Suprapubic skin (tissue), 4 donors: ENCODE results near the gene PTCD3. TPM values are rescaled to one million over a fixed set of nuclear protein-coding genes. Genes with fewer than 3 reads are reported as not detected.

Experiments used
- DNase-seq, 2 donors: peaks; one replicate each; pipeline ENCODE4 v3.0.0-alpha.2; 2019; ENCODE audit warnings: low spot score in 2 of 2
- H3K27ac ChIP-seq: fragments of 200-600 bp; sonication (generic); one replicate; pipeline ENCODE4 v1.5.1; 2019
- H3K27me3 ChIP-seq: fragments of 200-600 bp; sonication (generic); one replicate; pipeline ENCODE4 v1.5.1; 2019
- H3K36me3 ChIP-seq: fragments of 200-600 bp; sonication (generic); one replicate; pipeline ENCODE4 v1.5.1; 2019
- H3K4me1 ChIP-seq: fragments of 200-600 bp; sonication (generic); one replicate; pipeline ENCODE4 v1.5.1; 2019
- H3K4me3 ChIP-seq: fragments of 200-600 bp; sonication (generic); one replicate; pipeline ENCODE4 v1.5.1; 2019; ENCODE audit warnings: mild to moderate bottlenecking
- H3K9me3 ChIP-seq: fragments of 200-600 bp; sonication (generic); one replicate; pipeline ENCODE4 v1.5.1; 2019
- EP300 ChIP-seq: sonication (generic); formaldehyde crosslinking; IDR thresholded peaks from one replicate; pipeline ENCODE4 v1.6.1; 2017; ENCODE audit warnings: antibody characterized with exemption
- POLR2A ChIP-seq, 2 donors: fragments of 450-650 bp; IDR thresholded peaks; one replicate each; pipeline ENCODE4 v1.6.1; 2017; ENCODE audit warnings: antibody characterized with exemption in 2 of 2, mild to moderate bottlenecking in 2 of 2, moderate library complexity in 2 of 2
- POLR2AphosphoS5 ChIP-seq, 3 donors: sonication (generic); formaldehyde crosslinking; IDR thresholded peaks; one replicate each; pipeline ENCODE4 v1.6.1; 2017; ENCODE audit warnings: antibody characterized with exemption in 3 of 3
- WGBS: methylation state at CpG from one replicate; pipeline ENCODE4 v1.1.5; 2018; 5-methylcytosine and 5-hydroxymethylcytosine counted together
- total RNA-seq, 4 donors: library from RNA; depleted of rRNA; stranded (reverse); fragments of >200 nt; gene quantifications; one replicate each; pipeline ENCODE4 v1.1.0, GENCODE V29; 2016
- TF ChIP-seq, protein P1 (sequence below), 2 donors: fragments of 200-600 bp in 1 of 2; fragments of 450-650 bp in 1 of 2; sonication (generic) in 1 of 2; IDR thresholded peaks; one replicate each; pipeline ENCODE4 v1.5.1; 2016 to 2019; ENCODE audit warnings: antibody characterized with exemption in 2 of 2, mild to moderate bottlenecking in 1 of 2, moderate library complexity in 1 of 2

PTCD3 gene
- total RNA-seq, 4 donors from 2014 or later = 42.9 to 240 (median 108) TPM

DNA sequence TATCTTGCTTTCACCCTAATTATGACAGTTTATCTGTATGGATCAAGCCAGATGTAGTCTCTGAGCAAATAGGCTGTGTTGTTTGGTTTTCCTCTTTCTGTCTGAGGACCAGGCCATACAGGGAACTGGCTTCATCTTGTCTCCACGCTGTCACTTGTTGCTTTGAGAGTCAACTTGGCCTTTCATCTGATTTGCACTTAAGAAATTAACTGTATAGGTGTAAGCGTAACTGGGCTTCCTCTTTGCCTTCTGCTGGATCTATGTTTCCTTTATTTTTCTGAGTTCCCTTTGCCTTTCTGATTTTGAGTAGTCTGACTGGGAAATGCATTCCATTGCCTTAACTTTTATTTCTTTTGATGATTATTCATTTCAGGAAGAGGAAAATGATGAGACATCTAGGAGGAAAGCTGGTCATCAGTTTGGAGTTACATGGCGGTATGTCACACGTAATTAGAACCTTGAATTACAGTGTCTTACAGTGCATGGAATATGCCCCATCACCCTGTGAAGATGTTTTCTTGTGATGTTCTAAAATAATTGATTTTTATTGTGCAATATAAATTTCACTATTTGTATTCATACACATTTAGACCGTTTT, 17.4 kb downstream of the PTCD3 start:
- Histone ChIP-seq H3K27me3 (no peaks in the 10 kb centered on the region), H3K36me3 (peaks cover 99% of the 10 kb centered on the region)
- 79% methylated on average over 5 of the region's 5 CpGs for WGBS

DNA sequence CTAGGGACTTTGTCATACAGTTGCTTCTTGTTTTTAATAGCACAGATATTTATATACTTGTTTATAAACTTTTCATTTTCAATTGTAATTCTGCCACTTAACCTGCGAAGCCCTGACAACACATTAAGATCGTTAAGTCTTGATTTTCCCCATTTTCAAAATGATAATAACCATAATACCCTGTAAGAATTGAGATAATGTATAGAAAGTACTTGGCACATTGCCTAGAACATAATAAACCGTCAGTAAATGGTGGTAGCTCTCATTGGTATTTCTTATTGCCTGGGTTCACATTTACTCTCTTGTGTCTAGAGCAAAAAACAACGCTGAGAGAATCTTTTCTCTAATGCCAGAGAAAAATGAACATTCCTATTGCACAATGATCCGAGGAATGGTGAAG, 18.6 kb downstream of the PTCD3 start:
- no peaks in the 10 kb centered on the region for H3K9me3 ChIP-seq
- TF ChIP-seq POLR2A (IDR thresholded peaks at IDR 0.05) = no peak
- no peak for TF ChIP-seq EP300
- TF ChIP-seq, protein P1, sequence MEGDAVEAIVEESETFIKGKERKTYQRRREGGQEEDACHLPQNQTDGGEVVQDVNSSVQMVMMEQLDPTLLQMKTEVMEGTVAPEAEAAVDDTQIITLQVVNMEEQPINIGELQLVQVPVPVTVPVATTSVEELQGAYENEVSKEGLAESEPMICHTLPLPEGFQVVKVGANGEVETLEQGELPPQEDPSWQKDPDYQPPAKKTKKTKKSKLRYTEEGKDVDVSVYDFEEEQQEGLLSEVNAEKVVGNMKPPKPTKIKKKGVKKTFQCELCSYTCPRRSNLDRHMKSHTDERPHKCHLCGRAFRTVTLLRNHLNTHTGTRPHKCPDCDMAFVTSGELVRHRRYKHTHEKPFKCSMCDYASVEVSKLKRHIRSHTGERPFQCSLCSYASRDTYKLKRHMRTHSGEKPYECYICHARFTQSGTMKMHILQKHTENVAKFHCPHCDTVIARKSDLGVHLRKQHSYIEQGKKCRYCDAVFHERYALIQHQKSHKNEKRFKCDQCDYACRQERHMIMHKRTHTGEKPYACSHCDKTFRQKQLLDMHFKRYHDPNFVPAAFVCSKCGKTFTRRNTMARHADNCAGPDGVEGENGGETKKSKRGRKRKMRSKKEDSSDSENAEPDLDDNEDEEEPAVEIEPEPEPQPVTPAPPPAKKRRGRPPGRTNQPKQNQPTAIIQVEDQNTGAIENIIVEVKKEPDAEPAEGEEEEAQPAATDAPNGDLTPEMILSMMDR (IDR thresholded peaks at IDR 0.05) = no peak
- no peak for TF ChIP-seq POLR2AphosphoS5 (IDR thresholded peaks at IDR 0.05)
- WGBS = 86% methylated on average over 5 of the region's 5 CpGs
- DNase-seq = no peak
- no peaks in the 10 kb centered on the region for H3K27me3 ChIP-seq
- H3K4me3 ChIP-seq = no peak overlapping the region
- H3K36me3 ChIP-seq = peaks cover 99% of the 10 kb centered on the region
- H3K27ac ChIP-seq = no peak overlapping the region
- H3K4me1 ChIP-seq = no peaks in the 10 kb centered on the region

More for the DNA sequence above, 17.4 kb downstream of the PTCD3 start:
- DNase-seq = no peak
- H3K4me1 ChIP-seq = no peaks in the 10 kb centered on the region
- H3K4me3 ChIP-seq = no peak overlapping the region
- no peak overlapping the region for H3K27ac ChIP-seq
- no peaks in the 10 kb centered on the region for H3K9me3 ChIP-seq
- TF ChIP-seq POLR2A (IDR thresholded peaks at IDR 0.05) (no peak), POLR2AphosphoS5 (IDR thresholded peaks at IDR 0.05) (no peak), EP300 (no peak)
- TF ChIP-seq, protein P1 (IDR thresholded peaks at IDR 0.05) = no peak

DNA sequence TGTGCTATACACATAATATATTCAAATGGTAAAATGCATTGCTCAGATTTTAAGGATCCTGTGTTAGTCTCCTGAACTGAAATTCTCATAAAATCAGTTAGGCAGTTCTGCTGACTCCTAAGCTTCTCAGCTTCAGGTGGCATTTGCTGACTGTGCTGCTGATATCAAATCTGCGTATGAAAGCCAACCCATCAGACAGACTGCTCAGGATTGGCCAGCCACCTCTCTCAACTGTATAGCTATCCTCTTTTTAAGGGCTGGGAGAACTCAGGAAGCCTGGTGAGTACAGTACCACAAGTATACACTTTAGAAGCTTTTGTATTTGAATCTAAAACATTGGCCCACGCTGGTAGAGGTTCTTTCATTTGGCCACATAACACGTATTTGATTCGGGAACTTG, 28.7 kb downstream of the PTCD3 start:
- no peaks in the 10 kb centered on the region for H3K27me3 ChIP-seq
- no peak overlapping the region for H3K27ac ChIP-seq
- no peak overlapping the region for H3K4me3 ChIP-seq
- TF ChIP-seq EP300 = no peak
- no peak for TF ChIP-seq POLR2AphosphoS5 (IDR thresholded peaks at IDR 0.05)
- TF ChIP-seq, protein P1 (IDR thresholded peaks at IDR 0.05) = no peak
- no peak for TF ChIP-seq POLR2A (IDR thresholded peaks at IDR 0.05)
- WGBS = 92% methylated on average over 4 of the region's 4 CpGs
- no peak for DNase-seq
- H3K9me3 ChIP-seq = no peaks in the 10 kb centered on the region
- H3K36me3 ChIP-seq = peaks cover 99% of the 10 kb centered on the region
- no peaks in the 10 kb centered on the region for H3K4me1 ChIP-seq

DNA sequence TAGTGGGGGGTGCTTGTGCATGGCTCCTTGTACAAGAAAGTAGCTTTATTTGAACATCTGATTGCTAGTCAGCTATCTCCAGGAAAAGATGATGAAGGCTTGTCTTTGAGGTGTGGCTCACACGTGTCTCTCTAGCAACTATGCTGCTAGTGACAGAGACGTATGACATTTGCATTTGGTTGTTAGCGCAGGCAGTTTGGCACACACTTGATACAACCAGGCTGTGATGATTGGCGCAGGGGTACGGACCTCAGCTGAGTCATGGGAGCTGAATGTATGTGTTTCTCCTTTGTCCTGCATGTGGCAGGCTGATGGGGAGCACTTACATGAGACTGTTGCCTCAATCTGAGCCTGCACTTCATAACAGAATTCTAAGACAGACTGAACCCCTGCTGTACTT, 29.6 kb downstream of the PTCD3 start:
- H3K4me3 ChIP-seq = no peak overlapping the region
- DNase-seq = no peak
- TF ChIP-seq POLR2AphosphoS5 (IDR thresholded peaks at IDR 0.05) (no peak), POLR2A (IDR thresholded peaks at IDR 0.05) (no peak), EP300 (no peak)
- TF ChIP-seq, protein P1 (IDR thresholded peaks at IDR 0.05) = no peak
- 78% methylated on average over 5 of the region's 5 CpGs for WGBS
- H3K4me1 ChIP-seq = no peaks in the 10 kb centered on the region
- no peaks in the 10 kb centered on the region for H3K9me3 ChIP-seq
- no peaks in the 10 kb centered on the region for H3K27me3 ChIP-seq
- no peak overlapping the region for H3K27ac ChIP-seq
- peaks cover 98% of the 10 kb centered on the region for H3K36me3 ChIP-seq

DNA sequence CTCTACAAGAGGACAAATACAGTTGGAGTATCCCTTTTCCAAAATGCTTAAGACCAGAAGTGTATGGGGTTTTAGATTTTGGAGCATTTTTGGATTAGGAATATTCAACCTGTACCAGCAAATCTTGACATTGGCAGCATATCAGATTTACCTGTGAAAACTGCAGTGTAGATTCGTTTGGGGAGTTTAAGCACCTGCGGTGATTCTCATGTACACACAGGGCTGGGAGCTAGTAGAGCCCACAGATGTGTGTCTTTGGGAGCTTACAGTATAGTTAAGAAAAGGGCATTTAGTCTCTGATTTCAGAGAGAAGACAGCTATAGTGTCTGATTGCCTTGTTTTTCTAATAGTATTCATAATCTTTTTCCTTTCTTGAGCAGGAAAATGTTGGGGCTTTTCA, 30.1 kb downstream of the PTCD3 start:
- no peak overlapping the region for H3K27ac ChIP-seq
- TF ChIP-seq, protein P1 (IDR thresholded peaks at IDR 0.05) = no peak
- TF ChIP-seq POLR2A (IDR thresholded peaks at IDR 0.05) (no peak), EP300 (no peak), POLR2AphosphoS5 (IDR thresholded peaks at IDR 0.05) (no peak)
- WGBS = 92% methylated on average over 2 of the region's 2 CpGs
- H3K4me3 ChIP-seq = no peak overlapping the region
- H3K4me1 ChIP-seq = no peaks in the 10 kb centered on the region
- H3K9me3 ChIP-seq = no peaks in the 10 kb centered on the region
- H3K36me3 ChIP-seq = peaks cover 99% of the 10 kb centered on the region
- no peaks in the 10 kb centered on the region for H3K27me3 ChIP-seq
- no peak for DNase-seq
